ENCODE results near the gene GREB1L. TPM values are rescaled to one million over a fixed set of nuclear protein-coding genes. Genes with fewer than 3 reads are reported as not detected.

Gene GREB1L
- total RNA-seq, 1 donor: 25.0 TPM

DNA sequence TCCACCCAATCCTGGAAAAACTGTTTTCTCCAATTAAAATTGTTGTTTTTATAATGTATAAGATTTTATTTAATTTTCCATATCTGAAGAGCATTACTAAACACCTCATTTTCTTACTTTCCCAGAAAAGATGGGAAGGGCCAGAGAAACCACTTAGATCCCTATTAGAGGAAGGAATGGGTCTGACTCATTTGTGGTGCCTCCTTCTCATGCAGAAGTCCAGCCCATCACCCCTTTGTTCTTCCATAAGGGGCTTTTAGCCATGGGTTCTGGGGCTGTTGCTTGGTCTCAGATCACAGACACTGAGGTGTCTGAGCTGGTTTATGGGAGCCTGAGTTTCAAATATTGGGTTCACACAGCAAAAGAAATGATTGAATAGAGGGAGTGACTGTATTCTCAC lies 206.3 kb downstream of the GREB1L start:
- H3K4me3 ChIP-seq (ENCODE audit: low read depth, low read length): no peak overlapping the region
- TF ChIP-seq CTCF (IDR thresholded peaks at IDR 0.05; ENCODE audit: insufficient read depth, low read depth, low read length): no peak
- no peak for DNase-seq (ENCODE audit: low read depth)

- no peak for DNase-seq (ENCODE audit: low read depth)
- H3K4me3 ChIP-seq (ENCODE audit: low read depth, low read length): no peak overlapping the region
- no peak for TF ChIP-seq CTCF (IDR thresholded peaks at IDR 0.05; ENCODE audit: insufficient read depth, low read depth, low read length)
Measured at GRCh38 chr18:21449367-21450290, 207.6 kb downstream of the GREB1L start.

GRCh38 chr18:21450503-21450902 lies 208.5 kb downstream of the GREB1L start:
- TF ChIP-seq CTCF (IDR thresholded peaks at IDR 0.05; ENCODE audit: insufficient read depth, low read depth, low read length): no peak
- no peak overlapping the region for H3K4me3 ChIP-seq (ENCODE audit: low read depth, low read length)
- DNase-seq (ENCODE audit: low read depth): no peak

- DNase-seq (ENCODE audit: low read depth): no peak
- no peak overlapping the region for H3K4me3 ChIP-seq (ENCODE audit: low read depth, low read length)
- TF ChIP-seq CTCF (IDR thresholded peaks at IDR 0.05; ENCODE audit: insufficient read depth, low read depth, low read length): no peak
Measured at GRCh38 chr18:21450913-21451312, 208.9 kb downstream of the GREB1L start.

GRCh38 chr18:21451851-21452250 lies 209.8 kb downstream of the GREB1L start:
- H3K4me3 ChIP-seq (ENCODE audit: low read depth, low read length): no peak overlapping the region
- no peak for TF ChIP-seq CTCF (IDR thresholded peaks at IDR 0.05; ENCODE audit: insufficient read depth, low read depth, low read length)
- DNase-seq (ENCODE audit: low read depth): no peak

GRCh38 chr18:21452276-21452780 lies 210.3 kb downstream of the GREB1L start:
- peak; percentile 31 for DNase-seq (ENCODE audit: low read depth)

More at GRCh38 chr18:21452276-21452780, 210.3 kb downstream of the GREB1L start:
- no peak overlapping the region for H3K4me3 ChIP-seq (ENCODE audit: low read depth, low read length)
- no peak for TF ChIP-seq CTCF (IDR thresholded peaks at IDR 0.05; ENCODE audit: insufficient read depth, low read depth, low read length)
